ENCODE results near the gene TCTN1. TPM values are rescaled to one million over a fixed set of nuclear protein-coding genes. Genes with fewer than 3 reads are reported as not detected.

TCTN1 gene
- total RNA-seq, 1 experiment from 2014 or later, result 24.8 TPM

- in situ Hi-C loops (cut with HindIII; ENCODE audit: low sequenced_read_pairs), result no loop called here
- DNase-seq (ENCODE audit: low spot score), result no peak
These were observed 82.4 kb downstream of the TCTN1 start for GRCh38 chr12:110696283-110696682.

- in situ Hi-C loops (cut with HindIII; ENCODE audit: low sequenced_read_pairs), result no loop called here
- no peak for DNase-seq (ENCODE audit: low spot score)
These were observed 83.3 kb downstream of the TCTN1 start for GRCh38 chr12:110697236-110697635.

GRCh38 chr12:110698171-110698902 lies 84.4 kb downstream of the TCTN1 start:
- in situ Hi-C loops (cut with HindIII; ENCODE audit: low sequenced_read_pairs), result no loop called here
- DNase-seq (ENCODE audit: low spot score), result peak; percentile 64

Other genes with a start within 250 kb of the TCTN1 start
- gene ANAPC7, start 210.4 kb upstream of the TCTN1 start, total RNA-seq (2014; rRNA removed; shearing (Covaris generic)), result 50.5 and 61.0 TPM in 2 replicates
- gene ARPC3, start 163.8 kb upstream of the TCTN1 start, total RNA-seq (2014; rRNA removed; shearing (Covaris generic)), result 601 and 663 TPM in 2 replicates
- gene GPN3, start 145.9 kb upstream of the TCTN1 start, total RNA-seq (2014; rRNA removed; shearing (Covaris generic)), result 33.8 and 59.0 TPM in 2 replicates
- gene FAM216A, start 145.3 kb upstream of the TCTN1 start, total RNA-seq (2014; rRNA removed; shearing (Covaris generic)), result 68.9 and 76.3 TPM in 2 replicates
- gene VPS29, start 112.0 kb upstream of the TCTN1 start, total RNA-seq (2014; rRNA removed; shearing (Covaris generic)), result 35.3 and 45.0 TPM in 2 replicates
- gene RAD9B, start 111.8 kb upstream of the TCTN1 start, total RNA-seq (2014; rRNA removed; shearing (Covaris generic)), result 0.41 TPM in 1 of 2 replicates, not detected in the other
- gene PPTC7, start 30.8 kb upstream of the TCTN1 start, total RNA-seq (2014; rRNA removed; shearing (Covaris generic)), result 11.7 and 15.3 TPM in 2 replicates
- not detected in 2 replicates for gene HVCN1, start 75.0 kb downstream of the TCTN1 start, total RNA-seq (2014; rRNA removed; shearing (Covaris generic))
- 134 and 200 TPM in 2 replicates for gene PPP1CC, start 128.8 kb downstream of the TCTN1 start, total RNA-seq (2014; rRNA removed; shearing (Covaris generic))
- gene CCDC63, start 232.9 kb downstream of the TCTN1 start, total RNA-seq (2014; rRNA removed; shearing (Covaris generic)), result not detected in 2 replicates